ENCODE results near the gene GPR35.
A peak's percentile ranks its signal among the peaks of the same experiment; 100 is the strongest.

Gene GPR35, protein sequence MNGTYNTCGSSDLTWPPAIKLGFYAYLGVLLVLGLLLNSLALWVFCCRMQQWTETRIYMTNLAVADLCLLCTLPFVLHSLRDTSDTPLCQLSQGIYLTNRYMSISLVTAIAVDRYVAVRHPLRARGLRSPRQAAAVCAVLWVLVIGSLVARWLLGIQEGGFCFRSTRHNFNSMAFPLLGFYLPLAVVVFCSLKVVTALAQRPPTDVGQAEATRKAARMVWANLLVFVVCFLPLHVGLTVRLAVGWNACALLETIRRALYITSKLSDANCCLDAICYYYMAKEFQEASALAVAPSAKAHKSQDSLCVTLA

DNA sequence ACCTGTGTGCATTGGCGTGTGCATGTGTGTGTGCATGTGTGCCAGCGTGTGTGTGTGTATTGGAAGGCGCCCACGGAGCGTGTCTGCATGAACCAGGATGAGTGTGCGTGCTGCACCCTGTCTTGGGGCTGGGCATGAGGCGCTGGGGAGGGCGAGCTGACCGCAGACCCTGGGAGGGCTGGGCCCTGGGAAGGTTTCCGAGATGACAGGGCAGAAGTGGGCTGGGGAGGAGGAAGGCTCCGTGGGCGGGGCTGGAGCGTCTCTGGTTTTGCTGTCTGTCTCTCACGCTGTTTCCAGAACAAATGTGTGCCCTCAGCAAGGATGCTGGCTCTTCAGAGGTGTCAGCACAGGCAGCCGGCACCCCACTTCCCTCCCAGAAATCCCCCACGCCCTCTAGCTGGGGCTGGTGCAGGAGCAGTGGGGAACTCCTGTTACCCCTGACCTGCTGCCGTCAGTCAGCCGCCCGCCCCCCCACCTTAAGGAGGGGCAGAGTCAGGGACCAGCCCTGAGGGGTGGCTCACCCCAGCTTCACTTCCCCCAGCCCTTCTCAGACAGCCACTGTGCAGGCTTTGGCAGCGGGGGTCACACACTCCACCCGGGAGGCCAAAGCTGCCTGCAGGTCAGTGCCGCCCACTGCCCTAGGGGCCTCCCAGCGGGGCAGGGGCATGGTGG is at the start of gene GPR35:
Gene GPR35, plus strand, starts transcription at position 531 of the 672 bp plus-strand sequence. CDS start 4,473 bp downstream, outside the sequence.
- no peak for DNase-seq

DNA sequence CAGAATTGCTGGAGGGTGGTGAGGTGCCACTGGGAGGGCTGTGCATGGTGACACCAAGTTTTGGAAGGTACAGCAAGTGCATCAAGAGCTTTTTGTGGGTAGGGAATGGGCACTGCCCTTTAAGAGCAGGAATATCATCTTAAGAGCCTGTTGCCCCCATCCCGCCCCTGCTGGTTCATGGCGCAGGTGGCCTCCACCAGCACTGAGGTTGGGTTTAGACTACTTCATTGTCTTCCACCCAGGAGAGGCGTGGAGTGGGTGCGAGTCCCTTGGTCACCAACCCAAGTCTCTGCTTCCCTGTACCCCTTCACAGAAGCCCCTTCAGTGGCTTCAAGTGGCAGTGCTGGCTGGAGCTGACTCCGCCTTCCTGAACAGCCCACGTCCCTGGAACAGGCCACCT is 49.2 kb upstream of the GPR35 start:
- no peak for DNase-seq

DNA sequence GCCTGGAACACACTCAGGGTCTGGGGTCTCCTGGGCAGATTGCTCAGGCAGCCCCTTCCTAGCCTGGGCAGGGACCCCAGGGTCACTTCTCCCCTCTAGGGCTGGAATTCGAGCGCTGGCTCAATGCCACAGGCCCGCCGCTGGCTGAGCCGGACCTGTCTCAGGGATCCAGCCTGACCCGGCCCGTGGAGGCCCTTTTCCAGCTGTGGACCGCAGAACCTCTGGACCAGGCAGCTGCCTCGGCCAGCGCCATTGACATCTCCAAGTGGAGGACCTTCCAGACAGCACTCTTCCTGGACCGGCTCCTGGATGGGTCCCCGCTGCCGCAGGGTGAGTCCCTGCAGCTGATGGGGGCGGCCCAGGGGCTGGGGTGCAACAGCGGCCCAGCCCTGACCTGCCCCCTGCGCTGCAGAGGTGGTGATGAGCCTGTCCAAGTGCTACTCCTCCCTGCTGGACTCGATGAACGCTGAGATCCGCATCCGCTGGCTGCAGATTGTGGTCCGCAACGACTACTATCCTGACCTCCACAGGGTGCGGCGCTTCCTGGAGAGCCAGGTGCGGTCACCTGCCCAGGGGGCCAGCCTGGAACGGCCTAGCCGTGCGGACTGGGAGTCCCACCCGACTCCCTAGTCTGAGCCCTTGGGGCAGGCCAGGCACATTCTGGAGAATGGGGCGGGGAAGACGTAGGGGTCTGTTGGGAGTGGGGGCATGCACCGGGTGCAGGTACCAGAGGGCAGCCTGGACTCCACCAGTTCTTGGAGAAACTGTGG is 48.7 kb upstream of the GPR35 start:
- no peak for DNase-seq

DNA sequence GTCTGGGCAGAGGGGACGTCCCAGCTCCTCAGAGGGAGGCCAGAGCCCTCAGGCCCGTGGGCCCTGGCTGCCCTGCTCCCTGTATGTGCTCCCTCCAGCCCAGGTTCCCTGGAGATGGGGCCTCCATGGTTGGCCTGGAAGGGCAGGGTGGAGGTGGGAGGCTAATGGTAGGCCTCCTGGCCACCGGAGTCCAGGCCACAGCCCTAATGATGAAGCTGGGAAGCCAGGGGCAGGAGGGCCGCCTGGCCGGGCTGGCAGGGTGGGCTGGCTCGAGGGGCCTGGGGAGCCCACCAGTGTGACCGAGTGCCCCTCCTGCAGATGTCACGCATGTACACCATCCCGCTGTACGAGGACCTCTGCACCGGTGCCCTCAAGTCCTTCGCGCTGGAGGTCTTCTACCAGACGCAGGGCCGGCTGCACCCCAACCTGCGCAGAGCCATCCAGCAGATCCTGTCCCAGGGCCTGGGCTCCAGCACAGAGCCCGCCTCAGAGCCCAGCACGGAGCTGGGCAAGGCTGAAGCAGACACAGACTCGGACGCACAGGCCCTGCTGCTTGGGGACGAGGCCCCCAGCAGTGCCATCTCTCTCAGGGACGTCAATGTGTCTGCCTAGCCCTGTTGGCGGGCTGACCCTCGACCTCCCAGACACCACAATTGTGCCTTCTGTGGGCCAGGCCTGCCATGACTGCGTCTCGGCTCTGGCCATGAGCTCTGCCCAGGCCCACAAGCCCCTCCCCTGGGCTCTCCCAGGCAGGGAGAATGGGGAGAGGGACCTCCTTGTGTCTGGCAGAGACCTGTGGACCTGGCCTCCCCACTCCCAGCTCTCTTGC is 47.8 kb upstream of the GPR35 start:
- no peak for DNase-seq

DNA sequence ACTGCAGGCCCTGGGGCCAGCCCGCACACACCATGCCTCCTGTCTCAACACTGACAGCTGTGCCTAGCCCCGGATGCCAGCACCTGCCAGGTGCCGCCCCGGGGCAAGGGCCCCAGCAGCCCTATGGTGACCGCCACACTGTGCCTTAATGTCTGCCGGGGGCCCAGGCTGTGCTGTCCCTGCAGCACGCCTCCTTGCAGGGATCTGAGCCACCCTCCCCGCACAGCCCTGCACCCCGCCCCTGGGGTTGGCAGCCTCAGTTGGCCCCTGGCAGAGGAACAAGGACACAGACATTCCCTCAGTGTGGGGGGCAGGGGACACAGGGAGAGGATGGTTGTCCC is 47.2 kb upstream of the GPR35 start:
- DNase-seq = no peak

DNA sequence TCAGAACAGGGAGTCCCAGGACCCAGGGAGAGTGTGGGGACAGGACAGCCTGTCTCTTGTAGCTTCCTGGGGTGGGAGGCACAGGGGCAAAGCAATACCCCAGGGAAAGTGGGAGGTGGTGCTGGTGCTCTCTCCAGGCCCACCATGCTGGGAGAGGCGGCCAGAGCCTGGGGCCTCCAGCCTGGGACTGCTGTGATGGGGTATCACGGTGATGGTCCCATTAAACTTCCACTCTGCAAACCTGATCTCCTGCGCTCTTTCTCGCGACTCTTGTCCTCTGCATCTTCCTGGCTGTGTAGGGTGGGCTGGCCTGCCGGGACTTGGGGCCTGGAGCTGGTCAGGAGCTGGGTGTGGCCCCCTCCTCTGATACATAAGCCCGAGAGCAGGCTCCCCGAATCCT is 46.8 kb upstream of the GPR35 start:
- DNase-seq = no peak

DNA sequence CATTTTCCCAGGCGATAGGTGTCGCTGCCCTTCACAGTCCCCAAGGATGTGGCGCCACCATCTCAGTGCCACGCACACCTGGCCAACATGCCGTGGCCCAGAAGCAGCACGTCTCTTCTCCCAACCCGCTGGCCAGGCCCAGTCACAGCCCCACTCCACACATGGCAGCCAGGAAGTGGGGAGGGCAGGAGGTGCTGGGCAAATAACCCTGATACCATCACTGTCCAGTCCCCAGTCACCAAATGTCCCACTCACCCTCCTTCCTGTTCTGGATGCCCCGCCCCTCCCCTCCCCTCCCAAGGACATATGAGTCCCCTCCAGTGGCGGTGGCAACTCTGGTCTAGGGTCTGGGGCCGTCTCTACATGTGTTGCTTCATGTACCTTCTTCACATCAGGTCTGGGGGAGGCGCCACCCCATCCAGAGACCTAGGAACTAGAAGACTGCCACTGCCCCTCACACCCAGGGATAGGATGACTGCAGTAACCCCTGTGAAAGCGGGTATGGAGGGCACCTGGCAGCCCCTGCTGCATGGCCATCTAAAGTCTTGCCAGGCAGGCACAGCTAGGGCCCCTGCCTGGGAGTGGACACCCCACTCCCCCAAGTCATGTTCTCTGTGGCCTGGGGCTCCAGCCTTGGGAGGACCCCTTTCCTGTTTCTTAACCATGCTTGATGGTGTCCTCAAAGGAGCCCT is 46.1 kb upstream of the GPR35 start:
- no peak for DNase-seq

DNA sequence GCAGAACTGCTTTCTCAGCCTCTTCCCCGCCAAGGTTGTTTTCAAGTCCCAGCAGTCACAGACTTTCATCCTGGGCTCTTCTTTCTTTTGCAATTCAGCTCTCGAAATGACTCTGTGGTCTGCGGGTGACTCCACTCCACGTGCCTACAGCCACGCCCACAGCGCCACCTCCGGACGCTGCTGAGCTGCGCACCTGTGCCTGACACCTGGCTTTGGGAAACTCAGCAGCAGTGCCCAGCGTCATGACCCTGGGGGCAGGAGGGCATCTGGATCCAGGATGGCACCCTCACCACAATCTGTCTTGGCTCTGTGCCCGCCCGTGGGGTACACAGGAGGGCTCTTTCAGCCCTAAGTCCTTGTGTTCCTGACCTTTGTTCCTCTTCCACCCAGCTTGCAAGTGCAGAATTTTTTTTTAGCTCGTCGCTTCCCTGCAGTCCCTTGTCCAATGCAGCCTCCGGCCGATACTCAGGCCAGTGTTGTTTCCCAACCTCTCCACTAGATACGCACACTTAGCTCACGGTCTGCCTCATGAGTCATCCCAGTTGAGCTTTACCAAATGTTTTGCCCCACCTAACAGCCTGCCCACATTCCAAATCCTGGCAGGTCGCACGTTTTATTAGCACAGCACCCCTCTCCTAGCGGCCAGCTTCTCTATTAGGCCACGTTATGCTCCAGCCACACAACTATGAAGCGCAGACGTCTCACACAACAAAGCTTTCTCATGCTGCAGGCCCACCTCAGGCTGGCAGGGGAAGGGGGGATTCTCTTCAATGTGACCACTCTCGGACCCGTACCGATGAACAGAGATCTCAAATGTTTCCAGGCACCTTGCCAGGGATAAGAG is 45.3 kb upstream of the GPR35 start:
- no peak for DNase-seq

DNA sequence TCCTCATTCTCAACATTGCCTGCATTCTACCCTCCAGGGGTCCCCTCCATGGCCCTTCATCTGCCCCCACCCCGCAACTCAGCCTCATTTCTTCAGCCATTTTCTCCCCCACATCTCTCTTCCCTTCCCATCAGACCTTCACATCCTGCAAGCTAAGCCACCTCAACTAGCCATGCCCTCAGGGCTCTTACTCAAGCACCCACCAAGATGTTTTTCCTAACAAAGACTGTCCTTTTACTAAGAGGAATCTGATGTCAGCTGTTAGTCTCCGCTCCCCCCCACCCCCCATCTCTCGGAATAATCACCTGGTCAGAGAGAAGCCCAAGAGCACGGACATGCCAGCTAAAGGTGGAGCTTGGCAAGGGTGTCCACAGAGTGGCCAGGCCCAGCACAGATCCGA is 43.5 kb upstream of the GPR35 start:
- no peak for DNase-seq

DNA sequence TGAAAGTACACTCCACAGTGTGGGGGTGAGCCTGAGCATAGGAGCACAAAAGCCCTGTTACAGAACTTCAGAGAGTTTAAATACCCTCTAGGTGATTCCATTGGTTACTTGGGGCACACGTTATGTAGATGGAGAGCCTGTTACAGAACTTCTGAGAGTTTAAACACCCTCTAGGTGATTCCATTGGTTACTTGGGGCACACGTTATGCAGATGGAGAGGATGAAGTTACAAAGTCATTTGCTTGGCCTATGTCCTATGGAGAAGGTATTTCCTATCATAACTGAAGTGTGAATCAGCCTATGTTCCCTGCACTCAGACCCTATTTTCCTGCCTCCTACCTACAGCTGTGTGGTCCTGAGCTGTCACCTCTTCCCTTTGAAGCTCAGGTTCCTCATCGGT is 42.5 kb upstream of the GPR35 start:
- DNase-seq = no peak

DNA sequence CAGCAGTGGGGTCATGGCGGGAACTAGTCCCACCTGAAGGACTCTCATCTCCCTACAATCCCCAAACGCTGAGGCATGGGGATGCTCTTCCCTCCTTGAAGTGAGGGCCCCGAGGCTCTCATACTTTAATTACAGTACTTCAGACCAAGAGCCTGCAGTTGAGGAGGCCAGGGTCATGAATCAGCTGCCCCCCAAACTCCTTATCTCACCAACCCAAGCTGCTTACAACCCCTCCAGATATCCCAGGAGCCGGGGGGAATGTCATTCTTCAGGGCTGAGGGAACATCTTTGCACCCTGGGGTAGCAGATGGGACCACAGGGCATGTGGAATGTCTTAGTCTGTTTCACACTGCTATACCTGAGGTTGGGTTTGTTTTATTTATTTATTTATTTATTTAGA is 41.5 kb upstream of the GPR35 start:
- no peak for DNase-seq

DNA sequence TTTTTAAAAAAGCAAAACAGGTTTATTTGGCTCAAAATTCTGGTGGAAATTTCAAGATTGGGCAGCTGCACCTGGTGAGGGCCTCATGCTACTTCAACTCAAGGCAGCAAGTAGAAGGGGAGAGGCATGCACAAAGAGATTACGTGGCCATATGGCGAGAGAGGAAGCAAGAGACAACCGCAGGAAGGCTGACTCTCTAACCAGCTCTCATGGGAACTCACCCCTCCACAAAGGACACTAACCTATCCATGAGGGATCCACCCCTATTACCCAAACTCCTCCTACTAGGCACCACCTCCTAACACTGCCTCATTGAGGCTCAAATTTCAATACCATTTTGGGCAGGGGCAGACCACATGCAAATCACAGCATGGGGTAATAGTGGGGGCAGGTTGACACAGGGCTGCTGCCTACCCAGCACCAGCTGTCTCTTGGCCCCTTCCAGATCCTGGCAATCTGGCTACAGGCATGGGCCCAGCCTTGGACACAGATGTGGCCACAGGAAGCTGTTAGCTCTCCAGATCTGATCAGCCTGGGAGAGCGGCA is 40.7 kb upstream of the GPR35 start:
- peak; percentile 10 for DNase-seq

DNA sequence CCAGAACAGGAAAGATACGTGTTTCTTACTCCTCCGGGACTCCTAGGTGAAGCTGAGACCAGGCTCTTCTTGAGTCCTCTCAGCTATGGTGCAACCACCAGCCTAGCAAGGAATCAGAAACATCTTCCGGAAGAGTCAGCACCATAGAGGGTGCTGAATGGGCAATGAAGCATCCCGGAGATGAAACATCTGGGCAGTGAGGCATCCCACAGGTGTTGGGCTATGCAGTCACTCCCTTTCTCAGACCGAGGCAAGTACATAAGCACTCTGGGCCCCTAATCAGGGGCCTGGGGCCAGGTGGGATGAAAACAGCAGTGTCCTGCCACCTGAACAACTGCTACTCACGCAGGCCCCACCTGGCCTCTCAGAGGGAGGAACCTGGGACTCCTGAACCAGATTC is 40.2 kb upstream of the GPR35 start:
- DNase-seq = no peak

DNA sequence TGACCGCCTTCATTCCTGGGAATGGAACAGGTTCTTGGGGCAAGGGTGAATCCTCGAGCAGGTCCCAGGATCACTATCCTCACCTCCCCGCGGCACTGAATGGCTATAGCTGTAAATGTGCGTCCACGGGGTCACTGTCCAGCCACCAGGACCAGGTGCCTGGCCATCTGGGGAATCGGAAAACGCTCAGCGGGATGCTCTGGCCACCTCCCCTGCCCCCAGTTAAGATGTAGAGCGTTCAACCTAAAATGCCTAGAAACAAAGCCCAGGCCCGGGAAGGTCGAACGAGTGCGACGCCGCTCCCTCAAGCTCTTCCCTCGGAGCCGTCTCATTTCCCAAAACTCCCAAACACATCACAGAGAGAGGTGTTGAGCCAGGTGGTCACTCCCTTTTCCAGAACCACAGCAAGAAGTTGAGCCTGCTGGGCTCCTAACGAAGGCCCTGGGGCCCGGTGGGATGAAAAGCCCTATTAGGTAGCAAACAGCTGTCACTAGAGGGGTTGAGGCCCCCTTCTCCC is 39.5 kb upstream of the GPR35 start:
- no peak for DNase-seq

DNA sequence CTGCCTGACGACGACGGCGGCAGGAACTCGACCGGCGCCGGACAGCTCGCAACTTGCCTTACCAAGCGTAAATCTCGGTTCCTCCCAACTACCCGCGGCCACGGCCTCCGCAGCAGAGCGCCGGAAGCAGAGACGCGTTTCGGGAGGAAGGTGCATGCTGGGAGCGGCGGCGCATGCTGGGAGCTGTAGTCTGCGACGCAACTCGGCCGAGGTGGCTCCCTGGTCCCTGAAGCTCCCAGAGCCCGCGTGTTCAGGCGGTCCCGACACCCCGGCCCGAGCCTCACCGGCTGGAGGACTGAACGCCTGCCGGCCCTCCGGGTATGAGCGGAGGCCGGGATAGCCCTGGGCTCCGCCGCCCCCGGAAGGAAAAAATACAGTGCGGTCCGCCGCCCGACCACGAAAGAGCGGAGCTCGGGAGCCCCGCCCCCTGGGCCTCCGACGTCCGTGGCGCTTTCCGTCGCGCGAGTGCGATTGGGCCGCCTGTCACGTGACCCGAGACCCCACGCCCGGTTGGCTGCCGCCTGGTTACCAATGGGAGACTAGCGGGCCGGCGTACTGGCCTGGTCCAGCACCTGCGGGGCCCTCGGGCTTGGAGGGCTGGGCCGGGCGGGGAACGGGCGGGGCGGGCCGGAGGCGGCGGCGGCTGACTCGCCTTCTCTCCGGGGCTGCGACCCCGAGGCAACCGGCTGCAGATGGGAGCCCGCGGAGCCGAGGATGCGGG is 38.9 kb upstream of the GPR35 start, which contains the start of gene CAPN10:
Gene CAPN10, plus strand, starts transcription at position 537 of the 721 bp plus-strand sequence. Its CDS starts 178 bp downstream, at position 715.
- DNase-seq = peak; percentile 96

DNA sequence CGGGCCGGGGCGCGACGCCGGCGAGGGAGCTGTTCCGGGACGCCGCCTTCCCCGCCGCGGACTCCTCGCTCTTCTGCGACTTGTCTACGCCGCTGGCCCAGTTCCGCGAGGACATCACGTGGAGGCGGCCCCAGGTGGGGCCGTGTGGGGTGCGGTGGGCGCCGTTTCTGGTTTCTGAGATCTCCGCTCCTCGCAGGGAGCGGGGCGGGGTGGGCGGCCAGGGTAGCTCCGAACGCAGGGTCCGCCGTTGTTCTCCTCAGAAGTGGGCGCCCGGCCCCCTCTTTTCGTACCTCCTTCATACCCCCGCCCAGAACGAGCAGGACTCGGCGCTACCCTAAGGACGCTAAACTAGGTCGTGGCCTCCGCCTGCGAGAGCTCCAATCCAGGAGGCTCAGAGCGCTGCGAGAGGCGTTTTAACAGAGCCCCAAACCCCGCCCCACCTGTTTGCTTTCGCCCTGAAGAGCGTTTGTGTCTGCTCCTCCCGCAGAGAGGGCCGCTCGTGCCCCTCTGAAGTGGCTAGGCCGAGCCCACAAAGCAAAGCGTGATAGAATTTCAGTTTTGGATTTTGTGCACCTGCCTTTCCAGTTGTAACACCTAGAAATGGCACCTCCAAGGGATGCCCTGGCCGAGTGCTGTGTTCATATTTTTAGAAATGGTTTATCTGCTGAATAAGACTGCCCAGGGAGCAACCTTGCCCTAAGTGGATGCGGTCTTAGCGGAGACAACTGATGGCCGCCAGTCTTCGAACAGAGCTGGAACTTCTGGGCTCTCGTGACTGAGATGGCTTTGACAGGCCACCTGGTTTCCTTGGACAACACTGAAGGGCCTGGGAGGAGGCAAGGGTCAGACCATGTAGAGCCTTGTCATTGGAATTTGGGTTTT is 38.1 kb upstream of the GPR35 start:
- peak; percentile 39 for DNase-seq

DNA sequence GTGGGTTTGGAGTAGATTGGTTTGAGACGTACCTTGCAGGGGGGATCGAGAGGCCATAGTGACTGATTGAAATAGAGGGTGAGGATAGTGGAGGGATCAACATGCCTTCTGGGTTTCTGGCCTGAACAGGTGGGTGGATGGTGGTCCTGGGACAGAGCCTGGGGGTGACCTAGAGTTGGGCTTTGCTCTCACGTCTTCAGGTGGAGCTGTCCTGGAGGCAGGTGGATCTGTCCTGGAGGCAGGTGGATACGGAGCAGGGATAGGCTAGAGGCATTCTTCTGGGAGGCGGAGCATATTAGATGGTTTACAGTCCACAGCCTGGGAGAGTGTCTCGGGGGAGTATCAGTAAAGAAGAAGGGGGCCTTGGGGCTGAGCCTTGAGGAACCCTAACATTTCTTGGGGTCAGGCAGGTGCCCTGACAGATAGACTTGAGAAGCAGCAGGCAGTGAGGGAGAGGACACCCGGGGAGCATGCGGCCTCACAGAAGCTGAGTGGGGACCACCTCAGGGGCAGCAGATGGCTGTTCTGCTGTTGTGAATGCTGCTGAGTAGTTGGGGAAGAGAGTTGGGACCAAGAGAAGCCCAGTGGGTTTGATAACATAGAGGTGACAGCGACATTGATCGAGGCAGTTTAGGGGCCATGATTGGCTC is 37.1 kb upstream of the GPR35 start:
- DNase-seq = no peak

DNA sequence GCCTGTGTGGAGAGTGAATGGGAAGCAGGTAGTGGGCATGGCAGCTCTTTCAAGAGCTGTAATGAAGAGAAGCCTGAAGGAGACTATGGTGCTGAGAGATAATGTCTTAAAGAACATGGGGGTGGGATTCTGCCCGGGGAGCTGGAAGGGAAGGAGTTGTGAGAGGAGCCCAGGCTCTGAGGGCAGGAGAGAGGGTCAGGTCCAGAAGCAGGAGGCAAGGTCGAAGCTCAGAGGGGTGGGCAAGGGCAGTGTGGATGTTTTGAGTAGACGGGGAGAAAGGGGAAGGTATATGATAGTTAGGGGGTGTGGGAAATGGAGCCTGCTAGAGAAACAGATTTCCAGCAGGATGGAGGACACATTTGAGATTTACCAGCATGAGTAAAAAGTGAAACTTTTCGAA is 36.6 kb upstream of the GPR35 start:
- no peak for DNase-seq

DNA sequence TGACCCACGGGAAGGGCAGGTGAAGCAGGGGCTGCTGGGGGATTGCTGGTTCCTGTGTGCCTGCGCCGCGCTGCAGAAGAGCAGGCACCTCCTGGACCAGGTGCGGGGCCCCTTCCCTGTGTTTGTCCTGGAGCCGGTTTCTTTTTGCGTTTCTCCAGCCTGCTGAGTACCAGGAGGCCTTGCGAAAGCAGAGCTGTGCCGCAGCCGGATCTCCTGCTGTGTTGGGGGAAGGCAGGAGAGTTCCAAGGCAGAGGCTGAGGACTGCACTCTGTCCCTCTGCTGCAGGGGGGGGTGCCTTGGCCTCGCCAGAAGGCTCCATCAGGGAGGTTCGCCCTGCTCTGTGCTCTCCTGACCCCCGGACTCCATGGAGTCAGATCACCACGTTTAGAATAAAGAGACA is 35.9 kb upstream of the GPR35 start:
- no peak for DNase-seq

All from NCI-H1436 (cell line).